GM21529 (cell line): Measurements from ENCODE around the gene UBE2H.
"Not testable (repeated sequence)": the region's sequence is repeated elsewhere in the genome, so short reads cannot be mapped to it uniquely, and the experiment has no call there.

Experiments
- ATAC-seq: cut with Tn5 transposase; IDR thresholded peaks from one replicate; pipeline ENCODE4 v1.9.1; 2021; ENCODE audit not compliant: unreplicated experiment

The UBE2H gene

DNA sequence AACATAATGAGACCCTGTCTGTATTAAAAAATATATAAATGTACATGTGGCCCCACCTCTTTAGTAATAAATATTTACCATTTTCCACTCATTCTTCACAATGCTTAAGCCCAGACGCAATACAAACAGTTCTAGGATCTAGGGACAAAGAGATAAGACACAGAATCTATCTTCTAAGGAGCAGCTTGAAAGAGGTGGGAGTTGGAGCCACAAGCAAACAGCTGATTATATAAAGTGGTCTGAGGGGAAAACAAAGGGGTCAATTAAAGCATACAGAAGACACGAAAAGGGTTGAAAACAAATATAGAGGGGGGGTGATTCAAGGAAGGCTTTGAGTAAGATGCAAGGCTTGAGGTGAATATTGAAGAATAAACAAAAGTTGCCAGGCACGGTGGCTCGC, 43.1 kb downstream of the UBE2H start:
- ATAC-seq = no peak

GRCh38 chr7:129908181-129908580, 44.6 kb downstream of the UBE2H start:
- no peak for ATAC-seq

DNA sequence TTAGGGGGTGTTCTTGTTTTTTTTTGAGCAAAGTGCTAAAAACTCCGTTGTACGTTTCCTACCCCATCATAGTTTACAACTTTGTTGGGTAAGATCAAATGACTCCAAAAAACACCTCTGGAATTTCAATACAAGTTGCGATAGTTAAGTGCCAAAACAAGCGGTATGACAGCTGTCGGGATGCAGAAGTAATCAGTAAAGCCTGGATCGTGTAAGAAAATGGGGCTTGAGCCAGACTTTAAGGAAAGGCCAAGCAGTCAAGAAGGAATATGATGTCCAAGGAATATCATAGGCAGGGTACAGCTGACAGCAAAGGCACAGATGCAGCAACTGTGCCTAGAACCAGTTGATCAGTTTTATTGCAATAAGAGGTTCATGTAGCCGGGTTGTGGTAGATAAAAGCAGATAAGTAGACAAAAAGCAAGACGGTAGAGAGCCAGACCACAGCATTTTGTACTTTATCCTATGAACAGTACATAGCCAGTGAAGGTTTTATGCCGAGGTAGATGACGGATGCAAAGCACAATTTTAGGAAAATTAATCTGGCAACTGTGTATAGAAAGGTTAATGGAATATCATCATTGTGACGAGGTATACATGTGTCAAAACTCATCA, 45.5 kb downstream of the UBE2H start:
- ATAC-seq = no peak

DNA sequence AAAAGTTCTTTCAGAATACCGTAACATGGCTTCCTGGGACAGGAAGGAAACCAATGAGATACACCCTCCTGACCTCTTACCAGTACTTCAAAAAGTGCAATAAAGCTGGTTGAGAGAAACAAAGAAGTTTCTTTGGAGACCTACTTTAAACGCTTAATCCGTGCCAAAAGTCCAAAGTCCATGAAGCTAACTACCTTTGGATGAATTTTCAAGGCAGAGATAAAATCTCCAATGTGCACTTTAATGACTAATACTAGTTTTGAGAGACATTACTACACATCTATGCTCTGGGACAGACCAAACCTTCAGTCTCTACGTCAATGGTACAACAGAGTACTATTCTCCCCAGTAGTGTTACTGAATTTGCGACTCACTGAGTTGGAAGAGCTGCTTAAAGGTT, 46.1 kb downstream of the UBE2H start:
- ATAC-seq = no peak

- peak; percentile 89 for ATAC-seq
Measured at GRCh38 chr7:129903935-129904334, 48.8 kb downstream of the UBE2H start.

- ATAC-seq = no peak
Measured at GRCh38 chr7:129902788-129903422, 49.9 kb downstream of the UBE2H start.

GRCh38 chr7:129898502-129899160, 54.1 kb downstream of the UBE2H start:
- no peak for ATAC-seq

DNA sequence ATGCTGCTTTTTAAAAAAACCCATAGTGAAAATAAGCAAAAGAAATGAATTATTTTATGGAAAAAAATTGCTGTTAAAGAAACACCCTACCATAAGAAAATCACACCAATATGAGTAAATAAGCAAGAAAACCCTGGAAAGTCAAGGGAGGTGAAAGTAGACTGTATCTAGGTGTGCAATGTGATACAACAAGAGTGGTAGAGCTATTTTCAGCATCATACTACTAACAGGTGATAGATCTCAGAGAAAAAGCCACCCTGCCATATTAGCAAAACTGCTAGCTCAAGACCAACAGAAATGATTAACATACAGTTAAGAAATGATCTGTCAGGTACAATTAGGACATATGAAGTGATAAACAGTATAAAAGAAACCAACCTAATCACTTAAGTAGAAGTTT, 54.8 kb downstream of the UBE2H start:
- ATAC-seq = no peak

DNA sequence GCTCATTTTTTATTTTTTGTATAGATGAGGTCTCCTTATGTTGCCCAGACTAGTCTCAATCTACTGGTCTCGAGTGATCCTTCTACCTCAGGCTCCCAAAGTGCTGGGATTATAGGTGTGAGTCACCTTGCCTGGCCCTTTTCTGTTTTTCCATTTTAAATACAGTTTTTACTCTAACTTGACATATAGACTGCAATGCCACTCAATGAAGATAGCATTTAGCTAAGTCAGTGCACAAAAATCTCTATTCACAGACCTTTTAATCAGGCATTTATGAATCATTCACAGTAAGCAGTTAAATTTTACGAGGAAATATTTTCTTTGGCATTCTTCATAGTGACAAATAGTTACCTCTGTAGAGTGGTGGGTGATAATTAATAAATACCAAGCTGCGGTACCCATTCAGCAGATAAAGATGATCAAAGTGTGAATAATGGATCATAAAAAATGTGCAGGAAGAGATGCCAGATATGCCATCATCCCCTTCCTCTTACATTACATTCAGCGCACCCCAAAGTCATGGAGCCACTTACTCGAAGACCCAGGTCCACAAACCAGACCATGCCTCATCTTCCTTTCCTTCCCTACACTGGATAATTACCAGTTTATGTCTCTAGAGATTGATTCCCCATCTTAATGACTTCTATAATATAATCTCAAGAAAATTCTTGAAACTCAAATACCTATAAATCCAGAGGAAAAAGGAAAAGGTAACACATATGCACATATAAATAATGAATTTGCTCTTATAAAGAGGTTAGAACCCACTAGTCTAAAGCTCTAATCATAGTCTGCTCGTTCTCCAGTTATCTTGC, 56.0 kb downstream of the UBE2H start:
- ATAC-seq = no peak

DNA sequence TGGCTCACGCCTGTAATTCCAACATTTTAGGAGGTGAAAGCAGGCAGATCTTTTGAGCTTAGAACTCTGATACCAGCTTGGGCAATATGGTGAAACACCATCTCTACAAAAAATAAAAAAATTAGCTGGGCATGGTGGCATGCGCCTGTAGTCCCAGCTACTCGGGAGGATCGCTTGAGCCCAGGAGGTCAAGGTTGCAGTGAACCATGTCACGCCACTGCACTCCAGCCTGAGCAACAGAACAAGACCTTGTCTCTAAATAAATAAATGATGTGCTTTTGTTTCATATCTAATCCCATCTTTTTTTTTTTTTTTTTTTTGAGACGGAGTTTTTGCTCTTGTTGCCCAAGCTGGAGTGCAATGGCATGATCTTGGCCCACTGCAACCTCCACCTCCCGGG, 58.6 kb downstream of the UBE2H start:
- not testable (repeated sequence) for ATAC-seq

DNA sequence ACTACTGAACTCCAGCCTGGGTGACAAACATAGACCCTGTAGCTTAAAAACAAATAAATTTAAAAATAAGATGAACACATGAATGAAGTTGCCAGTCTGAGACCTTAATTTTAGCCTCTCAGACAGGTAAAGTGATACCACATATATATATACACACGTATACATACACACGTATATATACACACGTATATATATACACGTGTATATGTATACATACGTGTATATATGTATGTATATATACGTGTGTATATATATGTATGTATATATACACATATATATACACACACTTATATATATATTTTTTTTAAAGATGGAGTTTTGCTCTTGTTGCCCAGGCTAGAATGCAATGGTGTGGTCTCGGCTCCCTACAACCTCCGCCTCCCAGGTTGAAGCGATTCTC, 62.7 kb downstream of the UBE2H start:
- no peak for ATAC-seq

DNA sequence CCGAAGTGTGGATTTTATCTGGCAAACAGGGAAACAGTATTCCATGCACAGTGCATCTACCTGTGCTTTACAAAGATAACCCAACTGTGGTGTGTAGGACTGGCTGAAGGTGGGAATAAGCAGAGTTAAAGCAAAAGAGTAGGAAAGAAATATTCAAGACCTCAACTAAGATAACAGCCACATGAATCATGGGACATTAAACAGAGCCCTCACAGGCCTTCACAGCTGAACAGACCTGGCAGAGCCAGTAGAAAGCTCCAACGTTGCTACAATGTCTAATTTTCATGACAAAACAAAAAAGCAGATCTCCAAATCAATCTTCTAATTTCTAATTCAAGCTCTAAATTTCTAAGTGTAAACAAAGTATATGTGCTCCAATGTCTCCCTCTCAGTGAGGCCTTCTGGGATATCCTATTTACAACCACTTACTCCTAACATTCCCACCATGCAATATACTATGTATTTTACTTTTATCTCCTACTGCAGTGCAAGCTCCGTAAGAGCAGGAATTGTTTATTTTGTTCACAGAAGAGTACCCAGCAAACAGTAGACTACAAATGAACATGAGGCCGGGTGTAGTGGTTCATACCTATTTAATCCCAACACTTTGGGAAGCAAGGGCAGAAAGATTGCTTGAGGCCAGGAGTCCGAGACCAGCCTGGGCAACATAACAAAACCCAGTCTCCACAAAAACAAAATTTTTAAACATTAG, 63.5 kb downstream of the UBE2H start:
- ATAC-seq = no peak

DNA sequence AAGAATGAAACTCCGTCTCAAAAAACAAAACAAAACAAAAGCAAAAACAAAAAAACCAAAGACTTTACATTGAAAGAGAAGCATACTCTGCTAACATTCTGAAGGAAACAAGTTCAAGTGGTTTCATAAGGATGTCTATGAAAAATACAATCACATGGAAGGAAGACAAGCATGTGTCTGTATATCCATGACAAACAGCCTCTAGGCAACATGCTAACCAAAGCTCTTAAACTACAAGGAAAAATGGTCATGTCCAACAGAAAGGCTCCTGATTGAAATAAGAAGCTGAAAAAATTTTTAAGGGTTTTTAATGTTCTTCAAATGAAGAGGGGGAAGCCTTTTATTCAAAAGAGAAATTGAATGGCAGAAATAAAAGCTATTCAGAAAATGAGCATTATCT, 64.9 kb downstream of the UBE2H start:
- ATAC-seq = no peak

- ATAC-seq = no peak
Measured at GRCh38 chr7:129886818-129887186, 66.0 kb downstream of the UBE2H start.

- no peak for ATAC-seq
Measured at GRCh38 chr7:129886167-129886817, 66.5 kb downstream of the UBE2H start.

- ATAC-seq = no peak
Measured at GRCh38 chr7:129884495-129884894, 68.3 kb downstream of the UBE2H start.

- ATAC-seq = no peak
Measured at GRCh38 chr7:129883151-129883550, 69.6 kb downstream of the UBE2H start.

DNA sequence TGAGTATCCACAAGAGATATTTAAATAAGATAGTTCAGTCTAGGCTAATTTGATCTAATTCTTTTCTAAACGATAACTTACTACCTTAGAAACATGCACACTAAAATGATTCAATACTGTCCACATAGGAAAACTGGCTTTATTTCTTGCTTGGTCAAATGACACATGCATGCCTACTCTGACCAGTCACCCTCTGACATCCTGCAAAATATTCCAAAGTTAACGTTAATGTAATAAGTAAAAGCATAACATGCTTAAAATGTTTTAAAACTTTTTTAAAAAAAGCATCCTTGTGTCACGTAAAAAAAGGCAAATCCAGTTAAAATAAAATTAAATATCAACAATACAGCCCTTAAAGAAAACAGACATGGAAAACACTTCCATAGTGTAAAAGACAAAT, 70.2 kb downstream of the UBE2H start:
- ATAC-seq = no peak

DNA sequence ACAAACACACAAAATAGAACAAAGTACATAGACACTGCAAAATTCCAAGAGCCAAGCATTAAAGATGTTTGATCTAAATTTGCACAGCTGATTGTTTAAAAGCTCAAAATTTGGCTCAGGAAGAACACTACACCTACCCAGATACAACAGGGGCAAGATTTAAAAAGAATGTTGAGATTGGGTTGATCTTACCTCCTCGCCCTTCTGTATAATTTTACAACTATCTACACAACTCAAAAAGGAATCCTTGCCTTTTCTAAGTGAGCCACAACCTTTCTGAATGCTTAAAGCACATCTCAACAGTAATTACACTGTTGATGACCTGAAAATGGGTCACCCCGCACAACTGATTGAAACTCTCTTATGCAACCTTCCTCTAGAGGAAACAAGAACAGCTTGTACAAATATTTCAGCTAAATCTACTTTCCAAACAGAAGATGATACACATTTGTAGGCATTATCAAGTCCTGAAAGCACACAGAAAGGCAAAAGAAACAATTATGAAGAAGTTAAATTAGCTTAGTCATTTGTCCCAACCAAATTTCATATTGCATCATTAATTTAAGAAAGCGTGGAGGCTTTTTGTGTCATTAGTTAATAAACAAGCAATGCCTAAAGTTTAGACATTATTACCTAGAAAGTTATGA, 75.5 kb downstream of the UBE2H start:
- no peak for ATAC-seq

DNA sequence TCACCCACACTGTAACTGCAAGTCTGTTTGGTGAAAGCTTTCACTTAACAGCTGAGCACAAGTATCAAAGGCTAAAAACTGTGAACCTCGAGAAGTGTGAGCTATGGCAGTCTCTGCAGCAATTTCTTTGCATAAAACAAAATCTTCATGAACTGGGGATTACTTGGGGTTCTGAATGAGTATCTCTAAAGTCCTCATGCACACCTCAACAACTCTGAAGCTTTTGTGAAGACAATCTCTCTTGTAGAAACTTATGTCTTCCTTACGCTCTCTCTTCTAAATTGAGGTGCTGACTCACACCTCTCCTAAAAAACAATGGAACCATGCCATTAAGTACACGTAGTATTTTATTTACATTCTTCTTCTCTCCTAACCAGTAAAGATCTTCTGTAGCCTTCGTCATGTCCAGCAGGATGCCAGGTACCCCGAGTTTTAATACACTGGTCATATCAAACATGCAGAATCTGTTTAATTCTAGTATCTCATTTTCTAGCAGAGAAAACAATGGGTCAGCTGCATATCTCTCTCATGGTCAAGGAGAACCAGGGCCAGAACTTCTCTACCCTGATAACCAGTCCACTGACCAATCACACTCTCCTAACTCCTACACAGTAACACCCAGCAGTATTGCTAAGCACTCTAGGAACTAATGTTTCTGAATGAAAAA, 76.9 kb downstream of the UBE2H start:
- ATAC-seq = no peak
